Measurements from ENCODE around the gene HIBADH. TPM values are rescaled to one million over a fixed set of nuclear protein-coding genes. Genes with fewer than 3 reads are reported as not detected.

HIBADH gene
- total RNA-seq, 2 experiments from 2014 or later: 21.9 to 22.6 TPM

GRCh38 chr7:27605689-27606269 lies 56.9 kb downstream of the HIBADH start:
- intact Hi-C loops (cut with micrococcal nuclease): no loop called here
- POLR2A ChIA-PET: interaction anchor here (0.6 to 1.1 kb wide), 2 partner anchors 57 to 479 kb away, joined by 3 to 5 read pairs; partner anchors contain the start of gene HIBADH
- DNase-seq: no peak
- no peaks in the 10 kb centered on the region for H3K4me1 Mint-ChIP-seq (ENCODE audit: low read depth)
- peaks cover 2% of the 10 kb centered on the region for H3K36me3 Mint-ChIP-seq
- no peaks in the 10 kb centered on the region for H3K27me3 Mint-ChIP-seq
- CTCF ChIA-PET: interaction anchor here (1.3 to 2.4 kb wide), 2 partner anchors 29 to 396 kb away, joined by 4 to 9 read pairs; no protein-coding TSS in a partner anchor
- no peak overlapping the region for H3K27ac Mint-ChIP-seq
- no peak overlapping the region for H3K4me3 Mint-ChIP-seq
- H3K9me3 Mint-ChIP-seq: no peaks in the 10 kb centered on the region

- Mint-ChIP-seq H3K27me3 (no peaks in the 10 kb centered on the region), H3K4me3 (no peak overlapping the region), H3K27ac (no peak overlapping the region), H3K36me3 (peaks cover 2% of the 10 kb centered on the region), H3K4me1 (ENCODE audit: low read depth) (no peaks in the 10 kb centered on the region), H3K9me3 (no peaks in the 10 kb centered on the region)
- POLR2A ChIA-PET: interaction anchor here (0.6 kb wide), 1 partner anchor 479 kb away, joined by 5 read pairs; no protein-coding TSS in a partner anchor
- no peak for DNase-seq
- intact Hi-C loops (cut with micrococcal nuclease): no loop called here
- CTCF ChIA-PET: interaction anchor here (0.6 to 2.4 kb wide), 5 partner anchors 29 to 409 kb away, joined by 3 to 9 read pairs (median 5); no protein-coding TSS in a partner anchor
Measured at GRCh38 chr7:27605283-27605682, 57.4 kb downstream of the HIBADH start.

DNA sequence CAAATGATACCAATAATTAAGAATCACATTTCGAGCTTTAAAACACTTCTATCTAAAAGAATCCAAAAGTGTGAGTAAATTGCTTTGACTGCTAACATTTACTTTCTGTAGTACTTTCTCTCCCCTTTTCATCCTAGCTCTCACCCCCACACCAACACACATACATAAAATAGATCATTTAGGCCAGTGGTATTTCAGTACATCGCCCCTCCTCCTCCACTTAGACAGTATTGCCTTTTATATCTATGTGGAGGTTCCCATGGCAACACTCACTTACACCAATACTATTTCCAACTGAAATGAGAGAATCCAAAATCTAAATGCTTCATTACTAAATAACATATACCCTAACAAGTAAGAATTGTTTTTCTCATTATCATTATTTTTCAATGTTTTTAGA lies 58.9 kb downstream of the HIBADH start:
- no peaks in the 10 kb centered on the region for H3K9me3 Mint-ChIP-seq
- H3K4me1 Mint-ChIP-seq (ENCODE audit: low read depth): no peaks in the 10 kb centered on the region
- H3K36me3 Mint-ChIP-seq: peaks cover 2% of the 10 kb centered on the region
- intact Hi-C loops (cut with micrococcal nuclease): no loop called here
- no peak overlapping the region for H3K27ac Mint-ChIP-seq
- H3K27me3 Mint-ChIP-seq: no peaks in the 10 kb centered on the region
- ChIA-PET CTCF (interaction anchor here (1.7 kb wide), 1 partner anchor 408 kb away, joined by 7 read pairs; no protein-coding TSS in a partner anchor), POLR2A (no interaction called here)
- H3K4me3 Mint-ChIP-seq: no peak overlapping the region
- DNase-seq: no peak

DNA sequence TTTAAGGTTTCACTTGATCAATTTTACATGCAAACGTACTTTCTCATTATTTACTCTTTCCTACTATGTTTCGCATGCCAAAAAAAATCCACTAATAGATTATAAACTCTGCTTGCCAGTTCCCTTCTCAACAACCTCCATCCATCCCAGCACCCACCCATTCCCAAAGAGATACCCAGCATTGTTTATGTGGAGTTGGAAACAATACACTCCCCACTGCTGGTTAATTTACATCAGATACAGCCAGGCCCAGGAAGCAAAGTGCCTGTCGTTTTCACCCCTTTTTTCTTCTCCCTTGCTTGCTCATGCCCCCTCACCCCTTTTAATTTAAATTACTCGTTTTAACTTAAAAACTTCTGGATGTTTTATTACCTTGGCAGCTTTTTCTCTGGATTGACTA lies 59.9 kb downstream of the HIBADH start:
- ChIA-PET POLR2A (no interaction called here), CTCF (no interaction called here)
- no peaks in the 10 kb centered on the region for H3K27me3 Mint-ChIP-seq
- intact Hi-C loops (cut with micrococcal nuclease): no loop called here
- no peaks in the 10 kb centered on the region for H3K9me3 Mint-ChIP-seq
- no peak overlapping the region for H3K4me3 Mint-ChIP-seq
- H3K36me3 Mint-ChIP-seq: peaks cover 5% of the 10 kb centered on the region
- no peaks in the 10 kb centered on the region for H3K4me1 Mint-ChIP-seq (ENCODE audit: low read depth)
- H3K27ac Mint-ChIP-seq: no peak overlapping the region
- DNase-seq: no peak

GRCh38 chr7:27601217-27601616 lies 61.5 kb downstream of the HIBADH start:
- DNase-seq: no peak
- ChIA-PET CTCF (no interaction called here), POLR2A (no interaction called here)
- no peaks in the 10 kb centered on the region for H3K27me3 Mint-ChIP-seq
- H3K4me1 Mint-ChIP-seq (ENCODE audit: low read depth): no peaks in the 10 kb centered on the region
- H3K4me3 Mint-ChIP-seq: no peak overlapping the region
- no peaks in the 10 kb centered on the region for H3K9me3 Mint-ChIP-seq
- intact Hi-C loops (cut with micrococcal nuclease): no loop called here
- no peak overlapping the region for H3K27ac Mint-ChIP-seq
- H3K36me3 Mint-ChIP-seq: peaks cover 5% of the 10 kb centered on the region

GRCh38 chr7:27600247-27600646 lies 62.4 kb downstream of the HIBADH start:
- CTCF ChIA-PET: no interaction called here
- no peak overlapping the region for H3K4me3 Mint-ChIP-seq
- H3K27ac Mint-ChIP-seq: no peak overlapping the region
- H3K36me3 Mint-ChIP-seq: peaks cover 5% of the 10 kb centered on the region
- H3K9me3 Mint-ChIP-seq: no peaks in the 10 kb centered on the region
- H3K27me3 Mint-ChIP-seq: no peaks in the 10 kb centered on the region
- intact Hi-C loops (cut with micrococcal nuclease): no loop called here
- POLR2A ChIA-PET: no interaction called here
- no peaks in the 10 kb centered on the region for H3K4me1 Mint-ChIP-seq (ENCODE audit: low read depth)
- DNase-seq: no peak

- intact Hi-C loops (cut with micrococcal nuclease): no loop called here
- Mint-ChIP-seq H3K36me3 (peaks cover 7% of the 10 kb centered on the region), H3K27me3 (no peaks in the 10 kb centered on the region), H3K27ac (no peak overlapping the region), H3K4me1 (ENCODE audit: low read depth) (no peaks in the 10 kb centered on the region), H3K9me3 (no peaks in the 10 kb centered on the region), H3K4me3 (no peak overlapping the region)
- ChIA-PET CTCF (no interaction called here), POLR2A (no interaction called here)
- DNase-seq: no peak
Measured at GRCh38 chr7:27595009-27595408, 67.7 kb downstream of the HIBADH start.

GRCh38 chr7:27593226-27593625 lies 69.5 kb downstream of the HIBADH start:
- intact Hi-C loops (cut with micrococcal nuclease): no loop called here
- Mint-ChIP-seq H3K36me3 (peaks cover 4% of the 10 kb centered on the region), H3K9me3 (no peaks in the 10 kb centered on the region), H3K27me3 (no peaks in the 10 kb centered on the region), H3K4me3 (no peak overlapping the region), H3K4me1 (ENCODE audit: low read depth) (no peaks in the 10 kb centered on the region), H3K27ac (no peak overlapping the region)
- ChIA-PET CTCF (no interaction called here), POLR2A (no interaction called here)
- no peak for DNase-seq

GRCh38 chr7:27590416-27590815 lies 72.3 kb downstream of the HIBADH start:
- Mint-ChIP-seq H3K27ac (no peak overlapping the region), H3K4me1 (ENCODE audit: low read depth) (no peaks in the 10 kb centered on the region), H3K4me3 (no peak overlapping the region), H3K27me3 (no peaks in the 10 kb centered on the region), H3K9me3 (no peaks in the 10 kb centered on the region), H3K36me3 (peaks cover 4% of the 10 kb centered on the region)
- ChIA-PET POLR2A (no interaction called here), CTCF (no interaction called here)
- DNase-seq: no peak
- intact Hi-C loops (cut with micrococcal nuclease): no loop called here

DNA sequence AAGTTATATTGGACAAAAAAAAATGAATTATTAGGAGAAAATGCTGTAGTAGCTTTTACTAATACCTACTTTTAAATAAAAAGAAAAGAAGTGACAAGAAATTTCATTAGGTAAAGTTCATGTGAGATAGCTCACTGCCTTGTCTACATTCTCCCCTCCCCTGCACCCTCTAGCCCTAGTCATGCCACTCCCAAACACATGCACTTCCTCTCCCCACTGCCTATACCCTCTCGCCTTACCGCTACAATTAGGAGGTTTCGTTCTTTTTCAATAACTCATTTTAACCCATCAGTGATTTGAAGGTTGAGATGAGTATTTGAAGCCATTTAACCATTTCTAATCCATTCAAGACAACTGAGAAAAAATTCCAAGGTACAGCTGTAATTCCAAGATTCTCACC lies 75.3 kb downstream of the HIBADH start:
- intact Hi-C loops (cut with micrococcal nuclease): no loop called here
- no peaks in the 10 kb centered on the region for H3K4me1 Mint-ChIP-seq (ENCODE audit: low read depth)

DNA sequence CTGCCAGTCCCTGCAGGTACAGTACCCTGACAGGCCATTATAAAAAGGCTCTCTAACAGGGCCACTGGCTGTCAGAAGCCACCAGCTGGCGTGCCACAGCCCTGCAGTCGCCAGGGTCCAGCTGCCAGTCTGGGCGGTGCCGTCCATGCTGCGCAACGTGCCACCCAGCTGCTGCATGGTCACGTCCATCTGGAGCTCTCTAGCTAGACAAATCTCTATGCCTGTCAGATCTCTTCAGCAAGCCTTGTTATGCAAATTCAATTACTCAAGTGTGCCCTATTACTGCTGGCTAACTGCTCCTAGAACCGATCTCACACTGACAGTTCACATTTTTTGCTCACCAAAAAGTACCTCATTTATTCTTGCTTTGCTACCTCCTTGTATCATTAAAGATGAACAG lies 75.9 kb downstream of the HIBADH start:
- POLR2A ChIA-PET: no interaction called here
- H3K4me3 Mint-ChIP-seq: no peak overlapping the region
- CTCF ChIA-PET: no interaction called here
- intact Hi-C loops (cut with micrococcal nuclease): no loop called here
- DNase-seq: no peak
- no peaks in the 10 kb centered on the region for H3K4me1 Mint-ChIP-seq (ENCODE audit: low read depth)
- peaks cover 2% of the 10 kb centered on the region for H3K36me3 Mint-ChIP-seq
- no peaks in the 10 kb centered on the region for H3K27me3 Mint-ChIP-seq
- H3K27ac Mint-ChIP-seq: no peak overlapping the region
- H3K9me3 Mint-ChIP-seq: no peaks in the 10 kb centered on the region

More for the DNA sequence above, 75.3 kb downstream of the HIBADH start:
- no peak overlapping the region for H3K4me3 Mint-ChIP-seq
- CTCF ChIA-PET: interaction anchor here (1.1 to 1.2 kb wide), 2 partner anchors 11 to 14 kb away, joined by 3 read pairs; no protein-coding TSS in a partner anchor
- POLR2A ChIA-PET: no interaction called here
- DNase-seq: no peak
- H3K36me3 Mint-ChIP-seq: peaks cover 4% of the 10 kb centered on the region
- no peak overlapping the region for H3K27ac Mint-ChIP-seq
- no peaks in the 10 kb centered on the region for H3K27me3 Mint-ChIP-seq
- H3K9me3 Mint-ChIP-seq: no peaks in the 10 kb centered on the region

DNA sequence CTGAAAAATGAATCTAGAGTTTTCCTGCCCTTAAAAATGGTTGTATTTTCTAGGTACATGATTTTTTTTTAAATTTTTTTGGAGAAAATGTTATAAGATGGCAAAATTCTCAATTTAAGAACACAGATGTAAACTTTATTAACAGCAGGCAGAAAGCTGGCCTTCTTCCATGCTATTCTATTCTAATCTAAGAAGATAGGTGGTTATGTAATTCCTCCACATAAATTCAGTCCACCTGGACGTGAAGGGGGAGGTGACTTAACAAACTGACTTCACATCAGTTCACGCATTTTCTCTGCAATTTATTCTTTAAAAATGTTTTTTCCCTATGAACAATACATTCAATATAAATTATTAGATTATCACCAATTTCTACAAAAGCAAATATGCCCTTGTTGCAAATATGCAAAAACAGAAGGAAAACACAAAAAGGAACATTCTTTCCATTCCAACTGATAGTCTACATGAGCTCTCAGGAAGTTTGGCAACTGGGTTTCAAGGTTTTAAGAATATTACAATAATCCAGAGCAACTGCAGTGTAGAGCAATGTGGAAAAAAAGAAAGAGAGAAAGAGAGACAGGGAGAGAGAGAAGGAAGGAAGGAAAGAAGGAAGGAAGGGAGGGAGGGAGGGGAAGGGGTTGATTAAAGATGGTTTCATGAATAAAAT lies 76.8 kb downstream of the HIBADH start:
- Mint-ChIP-seq H3K27me3 (no peaks in the 10 kb centered on the region), H3K4me3 (no peak overlapping the region), H3K27ac (no peak overlapping the region), H3K36me3 (peaks cover 2% of the 10 kb centered on the region), H3K4me1 (ENCODE audit: low read depth) (no peaks in the 10 kb centered on the region), H3K9me3 (no peaks in the 10 kb centered on the region)
- ChIA-PET CTCF (no interaction called here), POLR2A (no interaction called here)
- no peak for DNase-seq
- intact Hi-C loops (cut with micrococcal nuclease): no loop called here

DNA sequence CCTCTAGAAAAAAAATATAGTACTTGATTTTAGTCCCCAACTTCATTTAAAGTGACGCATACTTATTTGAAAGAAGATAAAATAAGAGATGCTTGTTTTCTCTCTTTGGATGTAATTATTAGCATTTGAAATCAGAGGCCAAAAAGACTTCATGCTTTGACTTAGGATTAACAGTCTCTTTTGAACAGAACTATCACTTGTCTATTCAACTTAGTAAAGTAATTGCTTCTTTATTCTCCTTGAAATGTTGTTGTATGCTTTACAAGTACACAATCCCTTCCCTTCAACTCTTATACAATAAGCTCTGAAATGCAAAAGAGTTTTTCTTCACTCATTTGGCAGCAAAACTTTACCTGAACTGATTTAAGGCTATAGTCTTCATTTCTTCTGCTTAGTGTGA lies 80.8 kb downstream of the HIBADH start:
- intact Hi-C loops (cut with micrococcal nuclease): no loop called here
- H3K27ac Mint-ChIP-seq: no peak overlapping the region
- no peaks in the 10 kb centered on the region for H3K27me3 Mint-ChIP-seq
- CTCF ChIA-PET: no interaction called here
- no peaks in the 10 kb centered on the region for H3K36me3 Mint-ChIP-seq
- no peaks in the 10 kb centered on the region for H3K4me1 Mint-ChIP-seq (ENCODE audit: low read depth)
- no peak overlapping the region for H3K4me3 Mint-ChIP-seq
- POLR2A ChIA-PET: no interaction called here
- no peak for DNase-seq
- H3K9me3 Mint-ChIP-seq: no peaks in the 10 kb centered on the region
